Stimulated activated CD4-positive, alpha-beta T cell treated with anti-CD3 and anti-CD28 coated beads, Interleukin-1b, Interleukin-23, amount 100 ng/mL, for 1 hour (primary cell): Measurements from ENCODE around the gene NUB1.

ENCODE experiments used
- DNase-seq, 2 donors: peaks; one replicate each; pipeline ENCODE4 v3.0.0-alpha.2; 2020; ENCODE audit warnings: low read depth in 2 of 2

NUB1 gene

DNA sequence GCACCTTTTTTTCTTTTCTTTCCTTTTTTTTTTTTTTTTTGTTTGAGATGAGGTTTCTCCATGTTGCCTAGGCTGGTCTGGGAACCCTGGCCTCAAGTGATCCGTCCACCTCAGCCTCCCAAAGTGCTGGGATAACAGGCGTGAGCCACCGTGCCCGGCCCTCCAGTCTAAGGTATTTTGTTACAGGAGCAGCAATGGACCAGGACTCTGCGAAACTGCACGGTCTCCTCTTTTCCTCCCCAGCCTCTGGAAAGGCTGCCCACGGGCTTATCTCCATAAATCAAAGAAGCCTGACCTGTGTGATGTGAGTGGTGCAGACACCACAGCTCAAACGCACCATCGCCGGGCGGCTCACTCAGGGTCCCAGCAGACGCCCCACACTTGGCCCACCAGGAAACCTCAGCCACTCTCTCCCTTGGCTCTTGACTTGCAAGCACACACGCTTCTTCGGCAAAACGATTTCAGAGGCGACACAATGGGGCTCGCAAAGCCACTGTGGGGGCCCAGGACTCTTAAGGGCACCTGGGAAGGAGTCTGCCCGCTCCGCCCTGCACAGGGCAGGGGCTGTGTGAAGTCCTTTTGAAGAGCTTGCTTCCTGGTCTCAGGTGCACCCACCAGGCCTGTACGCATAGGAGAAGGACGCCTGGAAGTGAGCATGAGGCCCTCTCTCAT, 47.6 kb downstream of the NUB1 start:
- no peak for DNase-seq

DNA sequence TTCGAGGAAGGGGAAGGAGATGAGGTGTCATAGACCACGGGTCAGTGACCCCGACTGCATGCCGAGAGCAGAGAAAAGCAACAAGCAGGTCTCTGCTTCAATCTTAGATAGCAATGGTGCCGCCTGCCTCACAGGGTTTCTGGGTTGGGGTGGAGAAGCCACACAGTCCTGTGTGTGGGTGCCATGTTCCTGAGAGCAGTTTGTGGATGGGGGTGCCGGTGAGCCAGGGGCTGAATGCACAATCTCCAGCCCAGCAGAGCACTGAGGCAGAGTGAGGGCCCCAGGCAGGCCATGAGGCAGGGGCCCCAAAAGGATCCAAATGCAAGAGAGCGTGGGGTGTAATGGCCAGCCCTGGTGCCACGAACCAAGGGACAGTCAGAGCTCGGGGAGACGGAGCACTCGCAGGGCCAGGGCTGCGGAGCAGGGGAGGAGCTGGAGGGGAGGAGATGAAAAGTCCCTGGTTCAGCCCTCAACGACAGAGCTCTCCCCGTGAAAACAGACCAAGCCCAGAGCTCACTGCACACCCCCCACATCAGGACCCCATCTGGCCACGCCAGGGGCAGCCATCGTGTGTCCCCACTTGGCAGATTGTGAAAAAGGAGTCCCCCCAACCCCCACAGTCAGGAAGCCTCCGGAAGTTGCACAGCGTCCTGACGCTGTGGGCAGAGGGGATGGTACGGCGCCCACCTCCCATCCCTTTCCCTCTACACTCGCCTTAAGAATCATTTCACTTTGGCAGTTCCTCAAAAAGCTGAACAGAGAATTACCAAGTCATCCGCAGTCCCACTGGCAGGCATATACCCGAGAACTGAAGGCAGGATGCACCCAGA, 48.4 kb downstream of the NUB1 start:
- DNase-seq, result no peak

DNA sequence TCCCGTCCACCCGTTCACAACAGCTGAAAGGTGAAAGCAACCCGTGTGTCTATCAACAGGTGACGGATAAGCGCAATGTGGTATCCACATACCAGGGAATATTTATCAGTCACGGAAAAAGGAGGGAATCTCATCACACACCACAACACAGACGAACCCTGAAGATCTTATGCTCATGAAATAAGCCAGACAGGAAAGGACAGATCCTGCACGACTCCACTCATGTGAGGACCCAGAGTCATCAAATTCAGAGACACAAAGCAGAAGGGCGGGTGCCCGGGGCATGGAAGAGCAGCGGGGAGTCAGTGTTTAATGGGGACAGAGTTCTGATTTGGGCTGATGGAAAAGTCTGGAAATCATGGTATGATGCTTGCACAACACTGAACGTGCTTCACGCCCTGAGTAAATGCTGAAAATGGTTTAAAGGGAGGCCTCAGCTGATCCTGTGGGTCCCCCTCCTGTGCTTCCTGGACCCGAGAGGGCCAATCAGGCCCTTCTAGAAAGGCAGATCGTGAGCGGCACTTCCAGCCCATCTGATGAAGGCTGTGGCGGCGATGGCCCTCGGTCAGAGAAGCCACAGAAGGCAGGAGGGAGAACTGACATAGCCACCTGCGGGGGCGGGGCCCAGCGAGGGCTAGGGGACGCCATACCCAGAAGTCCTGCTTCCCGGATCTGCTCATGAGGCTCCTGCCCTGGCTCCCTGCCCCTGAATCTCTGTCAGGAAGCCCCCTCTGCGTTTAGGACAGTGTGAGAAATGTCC, 49.2 kb downstream of the NUB1 start:
- no peak for DNase-seq

DNA sequence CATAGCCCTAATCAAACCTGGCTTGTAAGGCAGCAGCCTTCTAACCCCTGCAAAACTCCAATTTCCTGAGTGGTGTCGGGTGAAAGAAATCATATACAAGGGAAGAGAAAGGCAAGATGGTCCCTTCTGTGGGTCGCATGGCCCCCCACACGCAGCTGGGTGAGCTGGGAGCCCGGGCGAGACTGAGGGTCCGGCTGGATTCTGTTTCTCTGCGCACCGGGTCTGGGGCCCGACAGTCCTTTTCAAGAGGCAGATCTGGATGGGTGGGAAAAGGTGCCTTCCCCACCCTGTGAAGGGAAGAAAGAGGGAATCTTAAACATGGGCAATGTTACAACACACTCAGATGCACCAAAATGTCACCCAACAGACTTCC, 49.7 kb downstream of the NUB1 start:
- no peak for DNase-seq

DNA sequence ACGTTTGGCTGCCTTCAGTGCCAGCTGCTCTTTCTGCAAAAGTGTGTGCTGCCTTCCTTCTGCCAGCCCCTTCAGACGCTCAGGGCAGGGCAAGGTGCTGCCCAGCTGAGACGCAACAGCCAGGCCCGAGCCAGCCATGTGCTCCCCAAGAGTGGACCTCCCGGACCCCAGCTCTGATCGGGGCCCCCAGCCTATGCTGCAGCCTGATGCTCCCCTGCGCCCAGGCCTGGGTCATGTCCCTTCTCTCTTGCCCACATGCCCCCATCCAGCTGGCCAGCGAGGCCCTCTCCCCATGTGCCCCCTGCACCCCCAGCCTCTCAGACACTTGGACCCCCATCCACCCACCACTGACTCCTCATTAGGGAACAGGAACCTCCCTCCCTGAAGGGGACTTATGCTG, 50.4 kb downstream of the NUB1 start:
- DNase-seq, result no peak

DNA sequence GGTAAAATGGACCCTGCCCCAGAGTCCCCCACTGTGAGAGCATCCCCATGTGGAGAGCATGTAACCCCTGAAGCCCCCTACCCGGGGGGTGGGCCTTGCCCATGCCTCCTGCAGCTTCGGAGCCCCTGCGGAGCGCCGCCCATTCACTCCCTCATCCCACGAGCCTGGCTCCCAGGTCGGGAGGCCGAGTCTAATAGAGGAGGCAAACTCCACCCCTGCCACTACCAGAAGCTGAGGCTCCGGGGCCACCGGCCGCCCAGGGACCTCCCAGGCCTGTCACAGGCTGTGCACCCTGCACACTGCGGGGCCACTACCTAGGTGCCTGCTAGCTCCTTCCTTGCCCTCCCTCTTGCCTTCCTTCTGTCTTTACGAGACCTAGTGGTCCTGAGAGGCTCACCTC, 50.8 kb downstream of the NUB1 start:
- no peak for DNase-seq

DNA sequence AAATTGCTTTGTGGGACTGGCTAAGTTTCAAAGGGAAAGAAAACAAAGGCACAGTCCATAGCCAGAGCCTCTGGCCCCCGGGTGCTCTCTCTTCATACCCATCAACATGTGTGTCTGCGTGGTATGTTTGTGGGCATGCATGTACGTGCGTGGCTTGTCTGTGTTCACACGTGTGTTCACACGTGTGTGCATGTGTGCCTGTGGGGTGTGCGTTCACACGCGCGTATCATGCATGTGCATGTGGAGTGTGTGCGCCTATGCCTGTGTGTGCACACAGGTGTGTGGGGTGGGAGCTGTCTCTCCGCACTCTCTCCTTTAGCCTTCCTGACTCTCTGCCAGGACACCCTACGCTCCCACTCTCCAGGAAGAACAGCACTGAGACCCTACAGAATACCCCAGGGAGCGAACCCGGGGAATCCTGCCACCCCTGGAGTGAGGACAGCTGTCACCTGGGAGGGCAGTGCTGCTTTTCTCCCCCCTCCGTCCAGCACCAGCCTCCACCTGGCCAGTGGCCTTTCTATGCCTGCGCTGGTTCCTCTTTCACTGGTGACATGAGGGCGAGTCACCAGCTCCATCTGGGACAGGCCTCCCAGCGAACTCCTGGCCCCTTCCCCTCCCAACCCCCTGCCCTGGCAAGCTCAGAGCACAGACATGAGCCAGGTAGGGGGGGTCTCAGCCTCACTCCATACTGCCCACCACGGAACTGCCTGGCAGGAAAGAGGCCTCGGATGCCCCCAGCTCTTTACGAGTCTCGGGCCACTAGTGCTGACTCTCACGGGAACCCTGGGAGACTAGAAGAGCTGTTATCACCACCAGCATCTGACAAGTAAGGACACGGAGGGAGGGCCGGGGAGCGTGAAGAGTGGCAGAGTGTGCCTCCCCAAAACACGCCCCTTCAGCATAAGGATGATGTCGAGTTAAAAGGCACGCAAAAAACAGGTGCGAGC, 51.7 kb downstream of the NUB1 start:
- no peak for DNase-seq

DNA sequence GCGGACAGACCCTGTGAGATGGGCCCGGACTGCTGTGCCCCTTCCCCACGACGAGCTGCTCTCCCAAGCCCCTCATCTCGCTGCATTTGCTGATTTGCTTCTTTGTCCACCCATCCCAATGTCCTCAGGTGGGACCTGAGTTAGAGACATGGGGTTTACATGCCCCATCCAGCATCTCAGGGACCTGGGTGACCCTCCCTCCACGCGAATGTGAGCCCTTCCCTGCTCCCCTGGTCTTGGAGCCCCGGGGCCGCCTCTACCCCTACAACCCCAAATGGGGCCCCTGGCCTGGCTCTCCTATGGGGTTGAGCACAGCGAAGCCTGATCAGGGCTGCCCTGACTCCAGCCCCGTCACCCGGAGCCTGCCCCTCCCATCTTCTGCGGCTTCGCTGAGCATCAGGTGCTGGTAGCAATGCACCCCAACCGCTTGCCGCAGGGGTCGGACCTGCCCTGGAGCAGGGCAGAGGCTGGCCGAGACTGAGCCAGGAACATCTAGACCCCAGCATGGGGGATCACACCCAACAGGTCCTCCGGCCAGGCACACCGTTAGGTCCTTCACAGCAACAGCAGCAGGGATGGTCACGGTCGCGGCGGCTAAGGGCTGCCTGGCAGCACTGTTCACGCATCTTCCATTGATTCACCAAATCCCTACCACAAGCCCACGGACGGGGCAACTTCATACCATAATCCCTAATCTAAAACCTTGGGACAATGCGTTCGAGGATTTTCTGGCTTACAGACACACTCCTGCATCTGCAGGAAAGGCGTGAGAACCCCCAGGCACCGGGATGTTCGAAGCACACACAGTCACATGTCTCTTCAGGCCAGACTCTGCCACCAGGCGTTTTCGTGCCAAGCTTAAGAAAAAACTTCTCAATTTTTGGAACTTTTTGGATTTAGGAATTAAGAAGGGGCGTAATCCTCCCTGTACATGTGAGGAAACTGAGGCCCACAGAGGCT, 52.7 kb downstream of the NUB1 start:
- no peak for DNase-seq

DNA sequence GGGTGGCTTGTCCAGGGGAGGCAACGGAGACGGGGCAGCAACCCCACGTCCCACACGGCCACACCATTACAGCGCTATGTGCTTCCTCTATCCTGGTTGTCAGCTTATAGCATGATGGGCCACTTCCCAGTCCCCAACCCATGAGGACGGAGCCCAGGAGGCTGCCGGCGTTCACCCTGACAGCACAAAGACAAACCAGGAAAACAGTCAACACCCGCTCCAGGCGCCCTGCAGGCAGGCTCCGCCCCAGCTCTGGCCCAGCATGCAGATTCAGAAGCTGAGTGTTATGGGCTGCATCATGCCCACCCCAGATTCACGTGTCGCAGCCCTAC, 53.4 kb downstream of the NUB1 start:
- DNase-seq, result no peak

DNA sequence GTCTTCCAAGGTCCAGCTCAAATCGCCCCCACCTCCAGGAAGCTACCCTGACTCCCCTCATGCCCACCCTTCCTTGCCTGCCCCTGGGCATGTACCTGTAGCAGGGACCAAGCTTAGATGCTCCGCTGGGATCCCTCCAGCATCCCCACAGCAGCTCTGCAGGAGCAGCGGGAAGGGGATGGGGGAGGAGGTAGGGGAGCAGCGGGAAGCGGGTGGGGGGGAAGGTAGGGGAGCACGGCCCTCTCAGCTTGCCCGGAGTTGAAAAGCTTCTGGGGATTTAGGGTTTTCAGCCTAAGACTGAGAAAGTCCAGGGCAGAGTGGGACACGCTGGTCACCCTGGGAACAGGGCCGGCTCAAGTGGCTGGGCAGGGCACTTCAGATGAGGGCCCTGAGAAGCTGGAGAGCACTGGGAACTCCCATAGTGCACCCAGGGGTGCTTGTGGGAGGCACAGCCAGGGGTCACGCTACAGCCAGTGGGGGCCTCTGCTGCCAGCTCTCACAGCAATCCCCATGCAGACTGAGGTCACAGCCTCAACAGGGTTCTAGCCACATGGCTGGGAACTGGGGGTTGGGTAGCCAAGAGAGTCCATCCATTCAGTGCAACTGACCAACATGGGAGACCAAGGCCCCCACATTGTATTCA, 54.8 kb downstream of the NUB1 start:
- DNase-seq, result no peak

DNA sequence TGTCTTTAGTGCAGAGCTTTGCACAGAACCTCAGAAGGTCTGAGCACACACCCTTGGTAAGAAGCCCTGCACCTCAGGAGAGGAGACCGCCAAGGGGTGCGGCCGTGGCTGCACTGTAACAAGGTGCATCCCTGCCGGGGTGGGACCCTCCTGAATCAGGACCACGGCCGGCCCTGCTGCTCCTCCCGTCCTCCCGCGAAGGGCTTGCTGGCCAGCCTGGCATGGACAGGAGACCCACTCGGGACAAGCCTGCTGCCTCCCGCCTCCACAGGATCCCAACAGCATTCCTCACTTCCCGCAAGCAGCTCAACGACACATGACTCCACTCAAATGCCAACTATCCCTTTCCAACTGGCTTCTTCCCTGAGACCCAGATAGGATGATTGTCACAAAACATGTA, 55.4 kb downstream of the NUB1 start:
- no peak for DNase-seq

DNA sequence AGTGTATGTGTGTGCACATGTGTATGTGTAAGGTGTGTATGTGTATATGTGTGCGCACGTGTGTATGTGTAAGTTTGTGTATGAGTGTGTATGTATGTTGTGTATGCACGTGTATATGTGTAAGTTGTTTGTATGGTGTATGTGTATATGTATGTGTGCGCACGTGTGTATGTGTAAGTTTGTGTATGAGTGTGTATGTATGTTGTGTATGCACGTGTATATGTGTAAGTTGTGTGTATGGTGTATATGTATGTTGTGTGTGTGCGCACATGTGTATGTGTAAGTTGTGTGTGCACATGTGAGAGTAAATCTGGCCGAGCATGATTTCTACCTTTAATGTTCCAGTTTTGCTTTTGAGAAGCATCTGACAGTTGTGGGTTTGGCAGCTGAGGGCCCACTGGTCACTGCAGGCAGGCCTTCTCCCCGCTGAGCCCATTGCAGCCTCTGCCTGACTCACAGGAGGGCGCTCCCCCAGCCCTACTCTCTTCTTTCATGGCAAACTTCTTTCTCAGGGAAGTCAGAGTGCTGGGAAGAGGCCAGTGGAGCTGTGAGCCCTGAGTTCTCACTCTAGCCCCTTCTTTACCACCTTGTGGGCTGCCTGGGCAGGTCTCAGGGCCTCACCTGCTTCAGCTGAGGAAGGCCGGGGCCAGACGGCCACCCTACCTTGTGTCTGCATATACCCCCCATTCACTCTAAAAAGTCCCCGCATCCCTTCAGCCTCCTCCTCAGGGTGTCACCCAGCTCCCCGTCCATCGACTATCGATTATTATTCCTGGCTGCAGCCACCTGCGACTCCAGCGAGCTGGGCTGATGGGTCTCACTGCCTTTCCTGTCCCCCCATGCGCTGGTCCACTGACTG, 57.1 kb downstream of the NUB1 start:
- DNase-seq, result no peak

DNA sequence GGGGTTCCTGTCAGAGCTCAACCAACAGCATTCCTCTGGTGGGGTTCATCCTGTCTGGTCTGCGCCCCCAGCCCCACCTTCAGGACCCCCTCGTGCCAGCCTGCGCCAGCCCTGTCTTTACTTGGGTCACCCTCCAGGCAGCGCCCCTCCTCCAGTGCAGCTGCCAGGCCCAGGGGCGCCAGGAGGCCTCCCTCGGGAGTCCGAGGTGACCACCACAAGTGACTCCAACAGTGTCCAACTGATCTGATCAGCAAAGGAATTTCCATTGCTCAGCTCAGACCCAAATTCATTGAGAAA, 57.6 kb downstream of the NUB1 start:
- DNase-seq, result no peak

DNA sequence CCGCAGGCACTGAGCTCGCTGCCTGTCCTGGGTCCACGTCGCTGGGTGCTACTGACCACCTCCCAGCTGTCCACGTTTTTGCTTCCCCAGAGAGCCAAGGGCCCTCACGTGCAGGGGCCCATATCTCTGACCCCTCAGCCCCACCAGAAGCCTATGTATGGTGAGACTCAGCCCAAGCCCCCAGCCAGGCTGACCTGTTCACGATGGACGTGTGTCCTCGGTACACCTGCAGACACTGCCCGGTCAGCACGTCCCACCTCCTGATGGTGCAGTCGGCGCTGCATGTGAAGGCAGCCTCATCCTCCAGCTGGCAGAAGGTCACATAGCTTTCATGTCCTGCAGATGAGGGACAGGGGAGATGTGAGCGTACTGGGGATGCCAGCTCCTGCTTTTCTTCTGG, 58.3 kb downstream of the NUB1 start:
- DNase-seq, result no peak

DNA sequence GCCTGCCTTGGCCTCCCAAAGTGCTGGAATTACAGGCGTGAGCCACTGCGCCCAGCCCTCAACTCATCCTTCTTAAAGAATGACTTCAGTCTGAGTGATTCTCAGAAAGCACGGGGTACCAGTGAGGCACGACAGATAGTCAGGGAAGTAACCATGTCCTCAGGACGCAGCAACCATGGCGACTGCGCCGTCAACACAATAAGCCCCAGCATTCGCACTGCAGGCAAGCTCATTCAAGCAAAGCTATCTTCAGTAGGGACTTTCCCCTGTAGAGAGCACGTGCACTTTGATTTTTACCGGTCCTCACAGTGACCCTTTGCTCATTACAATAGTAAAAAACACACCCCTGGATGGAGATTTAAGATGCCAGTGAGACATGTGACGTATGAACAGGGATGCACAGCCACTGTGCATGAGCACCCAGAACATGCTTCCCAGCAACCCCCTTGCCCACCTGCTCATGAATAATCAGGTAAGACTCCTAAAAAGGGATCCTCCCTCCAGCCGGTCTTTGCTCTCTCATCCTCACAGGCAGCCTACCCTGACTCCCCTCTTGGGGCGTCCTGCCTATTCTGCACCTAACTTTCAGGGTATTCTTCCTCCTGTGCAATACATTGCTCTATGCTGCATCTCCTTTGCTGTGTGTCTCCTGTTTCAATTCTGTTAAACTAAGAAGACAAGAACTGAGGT, 59.2 kb downstream of the NUB1 start:
- DNase-seq, result no peak

DNA sequence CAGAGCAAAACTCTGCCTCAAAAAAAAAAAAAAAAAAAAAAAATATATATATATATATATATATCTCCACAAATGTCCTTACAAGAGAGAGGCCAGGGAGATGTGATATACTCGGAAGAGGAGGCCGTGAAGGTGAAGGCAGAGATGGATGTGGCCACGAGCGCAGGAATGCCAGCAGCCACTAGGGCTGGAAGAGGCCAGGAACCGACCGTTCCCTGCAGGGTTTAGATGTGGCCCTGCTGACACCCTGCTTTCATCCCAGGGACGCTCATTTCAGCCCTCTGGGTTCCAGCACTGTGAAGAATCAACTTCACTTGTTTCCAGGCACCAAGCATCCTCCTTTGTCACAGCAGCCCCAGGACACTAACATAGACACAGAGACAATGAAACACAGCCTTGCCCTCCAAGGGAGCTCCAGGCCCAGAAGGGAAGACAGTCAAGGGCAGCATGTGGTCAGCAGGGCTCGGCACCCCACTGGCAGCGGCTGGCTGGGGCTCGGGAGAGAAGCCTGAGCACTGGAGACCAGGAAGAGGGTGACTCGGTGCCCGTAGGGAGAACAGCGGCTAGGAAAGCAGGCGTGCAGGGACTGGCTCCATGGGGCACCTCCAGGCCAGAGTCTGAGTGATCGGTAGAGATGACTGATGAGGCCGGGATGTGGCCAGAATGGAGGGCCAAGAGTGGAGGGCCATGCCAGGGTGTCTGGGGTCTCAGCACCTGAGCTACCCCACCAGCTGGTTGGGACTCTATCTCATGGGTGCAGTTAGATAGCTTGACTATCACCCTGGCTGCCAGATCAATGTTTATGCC, 60.6 kb downstream of the NUB1 start:
- DNase-seq, result no peak

DNA sequence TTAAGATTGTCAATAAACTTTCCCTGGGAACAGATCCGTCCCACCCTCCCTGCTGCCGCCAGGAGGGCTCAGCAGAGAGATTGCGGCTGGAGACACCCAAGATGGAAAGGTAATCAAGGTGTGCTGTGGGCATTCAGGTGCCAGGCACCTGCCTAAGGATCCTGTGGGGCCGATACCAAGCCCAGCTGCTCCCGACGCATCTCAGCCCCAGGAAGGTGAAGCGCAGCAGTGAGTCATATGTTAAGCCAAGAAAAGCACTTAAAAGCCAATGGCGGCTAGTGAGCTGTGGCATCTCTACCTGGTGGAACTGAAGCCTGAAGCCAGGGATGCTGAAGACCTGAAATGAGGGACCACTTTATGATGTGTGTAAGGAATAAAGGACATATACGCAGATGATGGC, 62.2 kb downstream of the NUB1 start:
- no peak for DNase-seq
